ENCODE data around the gene TAF3.

The TAF3 gene

GRCh38 chr10:7945469-7946187, 127.3 kb downstream of the TAF3 start:
- H3K4me2 ChIP-seq (ENCODE audit: low read depth, low read length), result no peak overlapping the region
- DNase-seq, result no peak
- no peak overlapping the region for H3K9ac ChIP-seq (ENCODE audit: low read length)
- H3K27me3 ChIP-seq (replicated peaks; ENCODE audit: insufficient read depth, low read length), result no peaks in the 10 kb centered on the region
- no peaks in the 10 kb centered on the region for H3K9me2 ChIP-seq (replicated peaks; ENCODE audit: insufficient read depth, low read length)
- no peaks in the 10 kb centered on the region for H3K4me1 ChIP-seq (ENCODE audit: low read length)
- no peaks in the 10 kb centered on the region for H3K9me3 ChIP-seq (replicated peaks; ENCODE audit: insufficient read depth, low read length)
- no peak overlapping the region for H3K4me3 ChIP-seq (ENCODE audit: low read length)
- no peaks in the 10 kb centered on the region for H3F3A ChIP-seq (ENCODE audit: insufficient read depth, low read length)
- no peaks in the 10 kb centered on the region for H3K36me3 ChIP-seq (replicated peaks; ENCODE audit: insufficient read depth, low read length)
- no peak overlapping the region for H2AFZ ChIP-seq (ENCODE audit: low read length)
- no peak for TF ChIP-seq EZH2phosphoT487 (IDR thresholded peaks at IDR 0.05; ENCODE audit: low read length)
- TF ChIP-seq CTCF (IDR thresholded peaks at IDR 0.05; ENCODE audit: low read length), result no peak
- no peak for TF ChIP-seq EZH2 (optimal IDR thresholded peaks at IDR 0.05; ENCODE audit: low read depth, low read length)
- no peaks in the 10 kb centered on the region for H4K20me1 ChIP-seq (ENCODE audit: insufficient read depth, low read length)
- H3K27ac ChIP-seq (ENCODE audit: low read length), result no peak overlapping the region
- H3K79me2 ChIP-seq (ENCODE audit: low read length), result no peaks in the 10 kb centered on the region

- Histone ChIP-seq H3K9ac (ENCODE audit: low read length) (no peak overlapping the region), H3K4me2 (ENCODE audit: low read depth, low read length) (no peak overlapping the region), H3K4me1 (ENCODE audit: low read length) (no peaks in the 10 kb centered on the region), H3F3A (ENCODE audit: insufficient read depth, low read length) (no peaks in the 10 kb centered on the region), H3K27me3 (replicated peaks; ENCODE audit: insufficient read depth, low read length) (no peaks in the 10 kb centered on the region), H3K27ac (ENCODE audit: low read length) (no peak overlapping the region), H3K9me2 (replicated peaks; ENCODE audit: insufficient read depth, low read length) (no peaks in the 10 kb centered on the region), H3K9me3 (replicated peaks; ENCODE audit: insufficient read depth, low read length) (no peaks in the 10 kb centered on the region), H3K79me2 (ENCODE audit: low read length) (no peaks in the 10 kb centered on the region), H3K36me3 (replicated peaks; ENCODE audit: insufficient read depth, low read length) (no peaks in the 10 kb centered on the region), H3K4me3 (ENCODE audit: low read length) (no peak overlapping the region), H2AFZ (ENCODE audit: low read length) (no peak overlapping the region), H4K20me1 (ENCODE audit: insufficient read depth, low read length) (no peaks in the 10 kb centered on the region)
- TF ChIP-seq EZH2 (optimal IDR thresholded peaks at IDR 0.05; ENCODE audit: low read depth, low read length) (no peak), CTCF (IDR thresholded peaks at IDR 0.05; ENCODE audit: low read length) (no peak), EZH2phosphoT487 (IDR thresholded peaks at IDR 0.05; ENCODE audit: low read length) (no peak)
- DNase-seq, result no peak
Observed at GRCh38 chr10:7948371-7949000, 130.2 kb downstream of the TAF3 start.

- Histone ChIP-seq H3K9ac (ENCODE audit: low read length) (no peak overlapping the region), H4K20me1 (ENCODE audit: insufficient read depth, low read length) (no peaks in the 10 kb centered on the region), H3K9me3 (replicated peaks; ENCODE audit: insufficient read depth, low read length) (no peaks in the 10 kb centered on the region), H3K4me3 (ENCODE audit: low read length) (no peak overlapping the region), H3K79me2 (ENCODE audit: low read length) (no peaks in the 10 kb centered on the region), H3K36me3 (replicated peaks; ENCODE audit: insufficient read depth, low read length) (no peaks in the 10 kb centered on the region), H3K27ac (ENCODE audit: low read length) (no peak overlapping the region), H3F3A (ENCODE audit: insufficient read depth, low read length) (no peaks in the 10 kb centered on the region), H3K4me2 (ENCODE audit: low read depth, low read length) (no peak overlapping the region), H3K9me2 (replicated peaks; ENCODE audit: insufficient read depth, low read length) (no peaks in the 10 kb centered on the region), H3K4me1 (ENCODE audit: low read length) (no peaks in the 10 kb centered on the region), H3K27me3 (replicated peaks; ENCODE audit: insufficient read depth, low read length) (no peaks in the 10 kb centered on the region), H2AFZ (ENCODE audit: low read length) (no peak overlapping the region)
- no peak for DNase-seq
- TF ChIP-seq EZH2phosphoT487 (IDR thresholded peaks at IDR 0.05; ENCODE audit: low read length) (no peak), CTCF (IDR thresholded peaks at IDR 0.05; ENCODE audit: low read length) (no peak), EZH2 (optimal IDR thresholded peaks at IDR 0.05; ENCODE audit: low read depth, low read length) (no peak)
Observed at GRCh38 chr10:7950981-7951847, 132.9 kb downstream of the TAF3 start.
